ENCODE data around the gene RPS6KB2.

RPS6KB2 gene

DNA sequence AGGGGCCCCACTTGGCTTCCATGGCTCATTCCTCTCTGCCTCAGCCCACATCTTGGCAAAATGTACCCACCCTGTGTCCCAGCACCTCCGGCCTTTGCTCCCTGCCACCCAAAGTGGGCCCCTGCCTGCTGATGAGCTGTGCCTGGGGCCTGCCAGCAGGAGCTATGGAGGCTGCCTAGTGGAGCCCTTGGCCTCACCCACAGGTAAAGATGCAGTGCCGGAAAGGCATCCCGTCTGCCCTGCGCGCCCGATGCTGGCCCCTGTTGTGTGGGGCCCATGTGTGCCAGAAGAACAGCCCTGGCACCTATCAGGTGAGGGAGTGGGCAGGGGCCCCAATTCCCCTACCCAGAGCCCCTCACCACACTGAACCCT, 23.1 kb upstream of the RPS6KB2 start:
- H3K4me1 Mint-ChIP-seq, result peaks cover 79% of the 10 kb centered on the region
- H3K27ac Mint-ChIP-seq, result peak overlapping the region; percentile 33 to 99
- H3K4me3 Mint-ChIP-seq, result peak overlapping the region; percentile 95 to 98
- H3K9me3 Mint-ChIP-seq, result no peaks in the 10 kb centered on the region
- ATAC-seq (no peak), DNase-seq (no peak)
- no peaks in the 10 kb centered on the region for H3K27me3 Mint-ChIP-seq

- peak overlapping the region; percentile 95 to 98 for H3K4me3 Mint-ChIP-seq
- peak overlapping the region; percentile 90 to 99 for H3K27ac Mint-ChIP-seq
- ATAC-seq (no peak), DNase-seq (no peak)
- peaks cover 79% of the 10 kb centered on the region for H3K4me1 Mint-ChIP-seq
- no peaks in the 10 kb centered on the region for H3K27me3 Mint-ChIP-seq
- H3K9me3 Mint-ChIP-seq, result no peaks in the 10 kb centered on the region
These were observed 22.5 kb upstream of the RPS6KB2 start for GRCh38 chr11:67405688-67406339.

DNA sequence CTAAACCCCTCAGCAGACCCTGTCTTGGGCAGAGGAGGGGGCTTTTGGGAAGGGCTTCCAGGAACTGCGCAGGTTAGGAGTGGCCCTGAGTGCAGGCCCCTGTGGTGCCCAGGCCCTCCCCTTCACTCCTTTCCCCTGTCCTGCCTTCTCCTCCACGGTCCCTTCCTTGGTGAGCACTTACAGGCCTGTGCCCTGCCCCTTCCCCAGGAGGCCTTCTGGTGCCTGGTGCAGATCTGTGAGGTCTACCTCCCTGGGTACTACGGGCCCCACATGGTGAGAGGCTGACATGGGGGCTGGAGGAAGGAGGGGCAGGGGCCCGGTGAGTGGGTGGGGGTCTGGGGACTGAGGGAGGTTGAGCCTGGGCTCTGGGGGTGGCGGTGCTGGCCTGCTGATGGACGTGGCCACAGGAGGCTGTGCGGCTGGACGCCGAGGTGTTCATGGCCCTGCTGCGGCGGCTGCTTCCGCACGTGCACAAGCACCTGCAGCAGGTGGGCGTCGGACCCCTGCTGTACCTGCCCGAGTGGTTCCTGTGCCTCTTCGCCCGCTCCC, 21.8 kb upstream of the RPS6KB2 start:
- no peaks in the 10 kb centered on the region for H3K27me3 Mint-ChIP-seq
- peak overlapping the region; percentile 90 to 99 for H3K27ac Mint-ChIP-seq
- H3K4me3 Mint-ChIP-seq, result peak overlapping the region; percentile 95 to 98

GRCh38 chr11:67406969-67407687, 21.2 kb upstream of the RPS6KB2 start:
- H3K4me1 Mint-ChIP-seq, result peaks cover 90% of the 10 kb centered on the region
- DNase-seq (no peak), ATAC-seq (no peak)
- peak overlapping the region; percentile 95 to 98 for H3K4me3 Mint-ChIP-seq
- peak overlapping the region; percentile 74 to 95 for H3K27ac Mint-ChIP-seq
- H3K27me3 Mint-ChIP-seq, result no peaks in the 10 kb centered on the region
- H3K9me3 Mint-ChIP-seq, result no peaks in the 10 kb centered on the region

More for the DNA sequence above, 21.8 kb upstream of the RPS6KB2 start:
- Mint-ChIP-seq H3K9me3 (no peaks in the 10 kb centered on the region), H3K4me1 (peaks cover 86% of the 10 kb centered on the region)
- no peak for DNase-seq
- no peak for ATAC-seq

DNA sequence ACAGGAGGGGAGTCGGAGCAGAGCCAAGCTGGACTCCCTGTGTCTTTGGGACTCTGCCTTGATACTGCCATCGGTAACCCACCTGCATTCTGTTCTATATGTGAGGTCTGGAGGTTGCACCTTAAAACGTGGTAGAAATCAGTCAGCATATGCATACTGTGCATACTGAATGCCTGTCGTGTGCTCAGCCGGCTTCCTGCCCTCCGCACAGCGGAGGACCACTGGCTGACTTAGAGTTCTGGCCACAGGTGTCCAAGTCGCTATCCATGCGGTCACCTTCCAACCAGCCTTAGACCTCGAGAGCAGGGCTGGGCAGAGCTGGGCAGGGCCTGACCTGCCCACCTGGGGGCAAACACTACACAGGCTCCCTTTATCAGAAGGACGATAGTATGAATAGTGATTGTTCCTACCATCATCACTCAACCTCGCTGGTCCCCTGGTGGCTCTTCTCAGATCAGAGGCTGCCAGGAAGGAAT, 20.6 kb upstream of the RPS6KB2 start:
- DNase-seq, result no peak
- H3K9me3 Mint-ChIP-seq, result no peaks in the 10 kb centered on the region
- no peak for ATAC-seq
- H3K4me3 Mint-ChIP-seq, result peak overlapping the region; percentile 95 to 98
- H3K27ac Mint-ChIP-seq, result peak overlapping the region; percentile 92 to 93
- peaks cover 90% of the 10 kb centered on the region for H3K4me1 Mint-ChIP-seq
- H3K27me3 Mint-ChIP-seq, result no peaks in the 10 kb centered on the region

DNA sequence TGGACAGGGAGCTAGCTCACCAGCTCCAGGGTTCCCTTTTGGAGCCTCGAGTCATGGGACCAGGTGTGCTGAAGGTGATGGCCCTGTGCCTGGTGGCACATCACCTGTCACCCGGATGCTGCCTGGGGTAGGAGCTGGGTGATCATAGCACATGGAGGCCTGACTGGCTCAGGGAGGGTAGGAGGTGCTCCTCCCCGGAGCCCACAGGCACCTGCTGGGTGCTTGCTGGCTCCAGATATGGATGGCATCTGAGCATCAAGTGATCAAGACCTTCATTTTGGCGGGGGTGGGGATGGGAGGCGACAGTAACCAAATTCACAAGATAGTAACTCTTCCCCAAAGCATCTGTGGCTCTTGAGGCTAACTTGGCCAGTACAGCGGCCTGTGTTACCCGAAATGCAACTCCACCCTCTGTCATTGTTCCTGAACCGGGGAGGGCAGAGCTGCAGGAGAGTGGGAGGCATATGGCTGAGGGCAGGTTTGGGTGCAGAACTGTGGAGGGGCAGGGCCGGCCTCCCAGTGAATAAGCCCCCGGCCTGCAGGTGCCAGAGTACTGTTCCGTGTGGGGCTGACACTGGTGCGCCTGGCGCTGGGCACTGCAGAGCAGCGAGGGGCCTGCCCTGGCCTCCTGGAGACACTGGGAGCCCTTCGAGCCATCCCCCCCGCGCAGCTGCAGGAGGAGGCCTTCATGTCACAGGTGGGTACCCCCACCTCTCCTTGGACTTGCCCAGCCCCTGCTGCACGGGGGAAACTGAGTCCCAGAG, 19.7 kb upstream of the RPS6KB2 start:
- Mint-ChIP-seq H3K27ac (peak overlapping the region; percentile 92 to 93), H3K4me3 (peak overlapping the region; percentile 95 to 98), H3K4me1 (peaks cover 90% of the 10 kb centered on the region), H3K9me3 (no peaks in the 10 kb centered on the region), H3K27me3 (no peaks in the 10 kb centered on the region)
- DNase-seq, result peak; percentile 25 to 60
- peak; percentile 29 for ATAC-seq

GRCh38 chr11:67409261-67409666, 19.0 kb upstream of the RPS6KB2 start:
- H3K4me3 Mint-ChIP-seq, result peak overlapping the region; percentile 95 to 98
- H3K9me3 Mint-ChIP-seq, result no peaks in the 10 kb centered on the region
- no peaks in the 10 kb centered on the region for H3K27me3 Mint-ChIP-seq
- peaks cover 90% of the 10 kb centered on the region for H3K4me1 Mint-ChIP-seq
- peak; percentile 83 for ATAC-seq
- peak; percentile 78 to 87 for DNase-seq
- H3K27ac Mint-ChIP-seq, result peak overlapping the region in 1 of 2 donors; percentile 84

GRCh38 chr11:67409781-67410368, 18.4 kb upstream of the RPS6KB2 start:
- Mint-ChIP-seq H3K4me1 (peaks cover 90% of the 10 kb centered on the region), H3K9me3 (no peaks in the 10 kb centered on the region), H3K27ac (peak overlapping the region; percentile 87 to 93), H3K4me3 (peak overlapping the region; percentile 95 to 98), H3K27me3 (no peaks in the 10 kb centered on the region)
- ATAC-seq (no peak), DNase-seq (peak in 1 of 2 donors; percentile 23)

GRCh38 chr11:67410369-67410831, 17.9 kb upstream of the RPS6KB2 start:
- no peaks in the 10 kb centered on the region for H3K9me3 Mint-ChIP-seq
- H3K27me3 Mint-ChIP-seq, result no peaks in the 10 kb centered on the region
- H3K4me1 Mint-ChIP-seq, result peaks cover 88% of the 10 kb centered on the region
- no peak for DNase-seq
- H3K4me3 Mint-ChIP-seq, result peak overlapping the region; percentile 95 to 98
- ATAC-seq, result no peak
- peak overlapping the region; percentile 87 to 93 for H3K27ac Mint-ChIP-seq

GRCh38 chr11:67410984-67411784, 17.1 kb upstream of the RPS6KB2 start:
- Mint-ChIP-seq H3K4me3 (peak overlapping the region; percentile 42), H3K27ac (peak overlapping the region in 1 of 2 donors; percentile 71), H3K27me3 (no peaks in the 10 kb centered on the region), H3K4me1 (peaks cover 84% of the 10 kb centered on the region), H3K9me3 (no peaks in the 10 kb centered on the region)
- ATAC-seq, result no peak
- DNase-seq, result no peak

DNA sequence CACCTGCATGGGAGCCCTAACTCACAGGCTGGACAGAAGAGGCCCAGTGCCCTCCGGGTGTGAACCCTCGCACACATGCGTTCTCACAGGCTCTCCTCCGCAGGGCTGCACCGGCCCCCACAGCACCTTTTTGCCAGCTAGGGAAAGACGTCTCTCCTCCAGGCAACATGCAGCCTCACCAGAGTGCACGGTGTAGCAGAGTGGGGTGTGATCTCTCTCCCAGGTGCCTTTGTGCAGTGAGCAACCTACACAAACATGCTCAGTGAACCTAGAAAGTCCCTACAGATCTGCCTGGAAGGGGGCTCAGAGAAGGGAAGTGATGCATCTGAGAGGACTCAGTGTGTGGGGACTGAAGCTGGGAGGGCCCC, 16.5 kb upstream of the RPS6KB2 start:
- Mint-ChIP-seq H3K4me1 (peaks cover 84% of the 10 kb centered on the region), H3K27ac (peak overlapping the region in 1 of 2 donors; percentile 89), H3K27me3 (no peaks in the 10 kb centered on the region), H3K9me3 (no peaks in the 10 kb centered on the region), H3K4me3 (peak overlapping the region; percentile 26 to 39)
- peak; percentile 15 for ATAC-seq
- peak in 1 of 2 donors; percentile 32 for DNase-seq

DNA sequence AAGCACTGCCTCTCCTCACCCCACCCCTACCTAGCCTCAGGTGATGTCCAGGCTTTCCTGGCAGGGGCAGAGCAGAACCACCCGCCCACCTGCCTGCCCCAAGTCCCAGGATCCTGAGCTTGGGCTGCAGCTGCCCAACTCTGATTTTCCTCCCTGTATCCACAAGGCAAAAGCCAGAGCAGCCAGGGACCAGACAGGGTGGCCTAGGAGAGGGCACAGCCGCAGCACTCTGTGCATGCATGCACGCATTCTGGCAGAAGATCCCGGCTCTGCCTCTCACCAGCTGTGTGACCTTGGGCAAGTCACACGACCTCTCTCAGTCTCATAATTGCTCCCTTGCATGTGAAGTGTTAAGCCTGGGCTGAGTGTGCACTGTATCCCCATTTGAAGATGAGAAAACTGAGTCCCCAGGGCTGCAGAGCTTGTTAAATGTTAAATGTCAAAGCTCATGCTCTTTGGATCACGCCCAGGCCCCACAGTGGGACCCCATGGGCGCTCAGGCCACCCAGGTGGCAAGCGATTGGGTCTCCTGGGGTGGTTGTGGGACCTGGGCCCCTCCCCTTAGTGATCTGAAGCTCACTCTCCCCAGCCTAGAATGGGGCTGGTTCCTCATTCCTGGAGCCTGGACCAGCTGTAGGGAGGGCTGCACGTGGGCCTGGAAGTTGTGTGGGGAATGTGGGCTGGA, 15.7 kb upstream of the RPS6KB2 start:
- Mint-ChIP-seq H3K4me1 (peaks cover 84% of the 10 kb centered on the region), H3K4me3 (peak overlapping the region in 1 of 2 donors; percentile 14), H3K27ac (peak overlapping the region in 1 of 2 donors; percentile 56)

DNA sequence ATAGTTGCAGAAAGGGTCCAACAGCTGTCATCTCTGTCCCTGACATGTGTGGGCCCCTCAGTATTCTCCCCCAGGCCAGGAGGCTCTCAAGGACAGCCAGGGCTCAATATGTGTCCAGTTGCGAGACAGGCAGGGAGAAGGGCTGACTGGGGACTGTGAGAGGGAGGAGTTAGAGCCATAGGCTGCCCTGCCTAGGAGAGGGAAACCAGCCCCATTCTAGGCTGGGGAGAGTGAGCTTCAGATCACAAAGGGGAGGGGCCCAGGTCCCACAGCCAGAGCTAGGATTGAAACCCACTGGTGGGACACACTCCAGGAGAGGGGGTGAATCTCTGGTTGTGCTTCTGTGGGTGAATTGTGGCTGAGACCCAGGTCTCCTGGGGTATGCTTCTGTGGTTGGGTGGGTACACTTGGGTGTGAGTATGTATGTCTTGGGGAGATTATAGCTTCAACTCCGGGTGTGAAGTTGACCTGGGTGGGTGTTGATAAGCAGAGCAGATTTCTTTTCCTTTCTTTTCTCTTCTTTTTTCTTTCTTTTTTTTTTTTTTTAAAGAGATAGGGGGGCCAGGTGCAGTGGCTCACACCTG, 14.9 kb upstream of the RPS6KB2 start:
- Mint-ChIP-seq H3K4me3 (peak overlapping the region in 1 of 2 donors; percentile 14), H3K27ac (no peak overlapping the region), H3K27me3 (no peaks in the 10 kb centered on the region), H3K4me1 (peaks cover 84% of the 10 kb centered on the region), H3K9me3 (no peaks in the 10 kb centered on the region)
- ATAC-seq, result no peak
- no peak for DNase-seq

More for the DNA sequence above, 15.7 kb upstream of the RPS6KB2 start:
- no peak for DNase-seq
- H3K27me3 Mint-ChIP-seq, result no peaks in the 10 kb centered on the region
- no peaks in the 10 kb centered on the region for H3K9me3 Mint-ChIP-seq
- no peak for ATAC-seq

All from stimulated activated naive CD8-positive, alpha-beta T cell treated with anti-CD3 and anti-CD28 coated beads, Interleukin-15, amount 100 ng/mL, for 72 hours (primary cell).